Effector CD8-positive, alpha-beta T cell (primary cell): Measurements from ENCODE around the gene REN.

Source experiments
- DNase-seq: peaks from one replicate; lab custom pipeline; 2025; lab: John Stamatoyannopoulos, UW

The REN gene

DNA sequence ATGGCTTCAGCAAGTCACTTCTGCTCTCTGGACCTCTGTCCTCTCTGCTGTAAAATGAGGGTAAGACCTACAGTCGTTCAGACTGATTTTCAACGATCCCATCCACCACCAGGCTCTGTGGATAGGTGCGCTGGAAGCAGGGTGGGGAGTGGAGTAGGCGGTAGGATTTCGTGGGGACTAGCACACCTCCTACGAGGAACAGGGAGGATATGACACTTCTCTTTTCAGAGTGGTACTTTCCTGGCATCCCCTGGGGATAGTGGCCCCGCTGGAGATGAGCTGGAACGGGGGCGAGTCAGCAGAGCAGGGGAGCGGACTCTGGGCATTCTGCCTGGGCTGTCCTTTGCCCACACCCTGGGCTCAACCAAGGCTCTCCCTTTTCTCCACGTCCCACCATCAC, 32.0 kb downstream of the REN start:
- DNase-seq = no peak

- no peak for DNase-seq
Measured at GRCh38 chr1:204132718-204133117, 33.4 kb downstream of the REN start.

- no peak for DNase-seq
Measured at GRCh38 chr1:204131978-204132377, 34.2 kb downstream of the REN start.

- DNase-seq = no peak
Measured at GRCh38 chr1:204130981-204131892, 34.9 kb downstream of the REN start.

DNA sequence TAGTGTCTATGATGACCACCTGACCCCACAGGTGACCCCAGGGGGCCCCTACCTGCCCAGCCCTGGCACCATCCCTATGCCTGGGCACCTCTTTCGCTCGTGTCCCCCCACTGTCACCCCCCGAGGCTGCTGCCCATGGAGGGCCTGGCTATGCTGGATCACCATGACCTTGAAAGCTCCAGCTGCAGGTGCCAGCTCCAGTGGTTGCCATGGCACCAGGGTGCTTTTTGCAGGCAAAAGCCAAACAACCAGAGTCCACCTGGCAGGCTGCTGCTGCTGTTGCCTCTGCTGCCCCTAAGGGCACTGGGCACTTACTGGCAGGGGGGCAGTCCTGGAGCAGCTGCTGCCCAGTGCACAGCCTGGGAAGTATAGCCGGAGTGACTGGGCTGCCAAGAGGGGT, 36.0 kb downstream of the REN start:
- DNase-seq = no peak

GRCh38 chr1:204128964-204129896, 36.9 kb downstream of the REN start:
- peak; percentile 28 for DNase-seq

DNA sequence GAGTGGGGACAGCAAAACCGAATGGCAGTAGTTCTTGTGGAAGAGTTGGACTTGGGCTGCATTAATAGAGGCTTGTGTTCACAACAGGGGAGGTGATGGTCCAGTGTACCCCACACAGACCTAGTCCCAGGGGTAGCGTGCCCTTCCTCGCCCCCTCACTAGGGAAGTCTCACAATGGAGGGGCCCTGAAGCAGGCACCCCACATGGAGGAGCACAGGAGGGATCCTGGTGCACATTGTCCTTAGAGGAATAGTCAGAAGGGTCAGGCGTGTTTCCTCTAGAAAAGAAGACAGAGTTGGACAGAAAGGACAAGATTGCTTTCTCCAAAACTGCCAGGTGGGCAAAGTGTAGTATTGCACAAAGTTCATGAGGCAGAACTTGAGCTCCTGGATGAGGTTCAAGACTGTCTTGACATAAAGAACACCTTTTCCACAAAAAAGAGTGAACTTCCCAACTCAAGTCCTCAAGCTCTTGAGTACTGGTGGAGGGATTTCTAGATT, 37.6 kb downstream of the REN start:
- DNase-seq = no peak

GRCh38 chr1:204127597-204128242, 38.4 kb downstream of the REN start:
- no peak for DNase-seq

DNA sequence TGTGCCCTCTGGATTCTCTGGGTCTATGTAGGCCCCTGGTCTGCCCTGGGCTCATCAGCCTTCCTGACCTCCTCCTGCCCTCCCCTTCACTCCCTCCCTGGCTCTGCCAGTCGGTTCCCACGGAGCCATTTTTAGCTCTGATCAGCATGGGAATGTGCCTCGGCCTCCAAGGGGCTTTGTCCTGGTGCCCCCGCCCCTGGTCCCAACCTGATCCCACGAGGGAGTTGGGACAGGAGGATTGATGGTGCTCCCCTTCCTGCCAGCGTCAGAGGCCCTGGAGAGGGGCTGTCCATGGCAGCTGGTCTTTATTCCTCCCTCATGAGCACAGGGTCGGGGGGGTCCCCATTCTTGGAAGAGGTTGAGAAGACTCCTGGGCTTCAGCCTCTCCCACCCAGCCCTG, 39.2 kb downstream of the REN start:
- no peak for DNase-seq

GRCh38 chr1:204126386-204126785, 39.8 kb downstream of the REN start:
- DNase-seq = no peak

GRCh38 chr1:204125759-204126351, 40.3 kb downstream of the REN start:
- no peak for DNase-seq

DNA sequence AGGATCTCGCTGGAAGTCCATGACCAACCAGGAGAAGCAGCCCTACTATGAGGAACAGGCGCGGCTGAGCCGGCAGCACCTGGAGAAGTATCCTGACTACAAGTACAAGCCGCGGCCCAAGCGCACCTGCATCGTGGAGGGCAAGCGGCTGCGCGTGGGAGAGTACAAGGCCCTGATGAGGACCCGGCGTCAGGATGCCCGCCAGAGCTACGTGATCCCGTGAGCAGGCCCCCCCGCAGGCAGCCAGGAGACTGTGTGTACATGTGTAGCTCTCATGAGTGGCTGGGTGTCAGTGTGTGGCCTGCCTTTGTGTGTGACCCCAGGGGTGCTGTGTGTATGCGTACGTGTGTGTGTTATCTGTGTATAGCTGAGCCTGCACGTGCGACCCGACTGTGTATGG, 41.5 kb downstream of the REN start:
- no peak for DNase-seq

GRCh38 chr1:204123376-204123775, 42.8 kb downstream of the REN start:
- no peak for DNase-seq

- DNase-seq = no peak
Measured at GRCh38 chr1:204121840-204122555, 44.1 kb downstream of the REN start.

DNA sequence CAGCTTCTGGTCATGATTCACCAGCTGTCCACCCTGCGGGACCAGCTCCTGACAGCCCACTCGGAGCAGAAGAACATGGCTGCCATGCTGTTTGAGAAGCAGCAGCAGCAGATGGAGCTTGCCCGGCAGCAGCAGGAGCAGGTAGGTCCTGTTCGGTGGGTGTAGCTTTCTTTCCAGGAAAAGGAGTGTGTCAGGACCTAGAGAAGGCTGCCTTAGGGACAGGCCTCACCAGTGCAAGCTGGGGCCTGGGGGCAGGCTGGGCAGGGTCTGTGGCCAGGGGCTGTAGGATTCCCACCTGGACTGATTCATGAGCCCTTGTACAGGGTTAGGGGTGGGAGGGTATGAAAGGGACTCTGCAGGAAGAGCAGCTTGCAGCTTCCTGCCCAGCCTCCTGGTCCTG, 49.6 kb downstream of the REN start:
- DNase-seq = no peak

DNA sequence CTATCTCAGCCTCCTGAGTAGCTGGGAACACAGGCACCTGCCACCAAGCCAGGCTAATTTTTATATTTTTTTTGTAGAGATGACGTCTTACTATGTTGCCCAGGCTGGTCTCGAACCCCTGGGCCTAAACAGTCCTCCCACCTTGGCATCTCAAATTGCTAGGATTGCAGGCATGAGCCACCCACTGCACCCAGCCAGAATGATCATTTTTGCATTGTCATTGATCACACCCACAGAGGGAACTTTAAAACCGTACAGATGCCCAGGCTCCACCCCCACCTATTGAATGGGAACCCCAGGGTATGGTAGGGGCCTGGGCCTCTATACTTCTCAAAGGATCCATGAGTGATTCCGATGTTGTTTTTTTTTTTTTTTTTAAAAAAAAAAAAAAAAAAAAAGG, 51.0 kb downstream of the REN start:
- no peak for DNase-seq

GRCh38 chr1:204114606-204115005, 51.5 kb downstream of the REN start:
- DNase-seq = no peak

DNA sequence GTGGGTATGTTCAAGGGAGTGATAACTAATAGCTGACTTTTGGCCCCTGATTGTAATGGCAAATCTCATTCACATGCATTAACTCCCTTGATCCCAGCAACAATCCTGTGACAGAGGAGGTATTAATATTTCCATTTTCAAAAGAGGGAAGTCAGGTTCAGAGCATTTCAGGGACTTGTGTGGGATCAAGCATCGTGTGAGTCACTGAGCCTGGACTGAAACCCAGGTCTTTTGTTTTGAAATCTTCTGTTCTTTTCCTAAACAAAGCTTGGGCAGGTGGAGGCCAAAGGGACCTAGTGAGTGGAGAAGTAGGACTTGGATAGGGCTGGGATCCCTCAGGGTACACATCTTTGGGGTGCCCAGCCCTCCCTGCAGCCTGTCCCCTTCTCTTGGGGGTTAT, 52.2 kb downstream of the REN start:
- DNase-seq = no peak

- no peak for DNase-seq
Measured at GRCh38 chr1:204112876-204113730, 53.0 kb downstream of the REN start.
